GM12875 (cell line): ENCODE data around the gene ANKS1A.
"Not testable (repeated sequence)": the region's sequence is repeated elsewhere in the genome, so short reads cannot be mapped to it uniquely, and the experiment has no call there.

Source experiments
- H3K4me3 ChIP-seq: one replicate; pipeline ENCODE4 v1.5.1; 2011; ENCODE audit warnings: low read depth, low read length, control low read depth
- CTCF ChIP-seq: IDR thresholded peaks from 2 replicates; pipeline ENCODE4 v1.5.1; 2011; ENCODE audit warnings: low read depth, mild to moderate bottlenecking, control low read depth, inconsistent platforms, low read length, moderate library complexity, borderline replicate concordance; ENCODE audit not compliant: insufficient read depth

The ANKS1A gene

GRCh38 chr6:34929241-34929978, 40.4 kb downstream of the ANKS1A start:
- TF ChIP-seq CTCF = no peak
- no peak overlapping the region for H3K4me3 ChIP-seq

GRCh38 chr6:34930221-34930620, 41.2 kb downstream of the ANKS1A start:
- no peak for TF ChIP-seq CTCF
- no peak overlapping the region for H3K4me3 ChIP-seq

- H3K4me3 ChIP-seq = not testable (repeated sequence)
Measured at GRCh38 chr6:34932202-34932601, 43.1 kb downstream of the ANKS1A start.

- H3K4me3 ChIP-seq = no peak overlapping the region
- no peak for TF ChIP-seq CTCF
Measured at GRCh38 chr6:34934516-34934915, 45.5 kb downstream of the ANKS1A start.

- no peak for TF ChIP-seq CTCF
- no peak overlapping the region for H3K4me3 ChIP-seq
Measured at GRCh38 chr6:34938268-34938667, 49.2 kb downstream of the ANKS1A start.

GRCh38 chr6:34940030-34940434, 51.0 kb downstream of the ANKS1A start:
- no peak for TF ChIP-seq CTCF
- H3K4me3 ChIP-seq = no peak overlapping the region

- TF ChIP-seq CTCF = no peak
- H3K4me3 ChIP-seq = no peak overlapping the region
Measured at GRCh38 chr6:34941421-34941820, 52.4 kb downstream of the ANKS1A start.
